GM12875 (cell line): Measurements from ENCODE around the gene KRI1.
"Not testable (repeated sequence)": the region's sequence is repeated elsewhere in the genome, so short reads cannot be mapped to it uniquely, and the experiment has no call there.

Experiments used
- H3K4me3 ChIP-seq: one replicate; pipeline ENCODE4 v1.5.1; 2011; ENCODE audit warnings: low read depth, low read length, control low read depth
- TF ChIP-seq, protein P1 (sequence below): IDR thresholded peaks from 2 replicates; pipeline ENCODE4 v1.5.1; 2011; ENCODE audit warnings: low read depth, mild to moderate bottlenecking, control low read depth, inconsistent platforms, low read length, moderate library complexity, borderline replicate concordance; ENCODE audit not compliant: insufficient read depth

The KRI1 gene

DNA sequence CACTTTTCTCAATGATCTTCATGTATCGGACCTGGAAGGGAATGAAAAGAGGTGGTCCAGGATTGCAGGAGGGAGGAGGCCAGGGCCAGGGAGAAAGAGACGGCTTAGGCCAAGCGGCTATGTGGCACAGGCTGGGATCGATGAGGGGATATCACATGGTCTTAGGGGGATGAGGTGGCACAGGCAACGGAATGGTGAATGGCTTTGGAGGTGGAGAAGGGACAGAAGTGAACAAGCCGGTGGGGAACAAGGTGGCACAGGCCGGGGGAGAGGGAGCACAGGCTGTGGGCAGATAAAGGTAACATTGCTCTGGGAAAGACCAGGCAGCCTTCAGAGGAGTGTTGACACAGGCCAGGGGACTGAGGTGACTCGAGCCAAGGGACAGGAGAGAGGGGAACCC, 8.7 kb upstream of the KRI1 start:
- TF ChIP-seq, protein P1, sequence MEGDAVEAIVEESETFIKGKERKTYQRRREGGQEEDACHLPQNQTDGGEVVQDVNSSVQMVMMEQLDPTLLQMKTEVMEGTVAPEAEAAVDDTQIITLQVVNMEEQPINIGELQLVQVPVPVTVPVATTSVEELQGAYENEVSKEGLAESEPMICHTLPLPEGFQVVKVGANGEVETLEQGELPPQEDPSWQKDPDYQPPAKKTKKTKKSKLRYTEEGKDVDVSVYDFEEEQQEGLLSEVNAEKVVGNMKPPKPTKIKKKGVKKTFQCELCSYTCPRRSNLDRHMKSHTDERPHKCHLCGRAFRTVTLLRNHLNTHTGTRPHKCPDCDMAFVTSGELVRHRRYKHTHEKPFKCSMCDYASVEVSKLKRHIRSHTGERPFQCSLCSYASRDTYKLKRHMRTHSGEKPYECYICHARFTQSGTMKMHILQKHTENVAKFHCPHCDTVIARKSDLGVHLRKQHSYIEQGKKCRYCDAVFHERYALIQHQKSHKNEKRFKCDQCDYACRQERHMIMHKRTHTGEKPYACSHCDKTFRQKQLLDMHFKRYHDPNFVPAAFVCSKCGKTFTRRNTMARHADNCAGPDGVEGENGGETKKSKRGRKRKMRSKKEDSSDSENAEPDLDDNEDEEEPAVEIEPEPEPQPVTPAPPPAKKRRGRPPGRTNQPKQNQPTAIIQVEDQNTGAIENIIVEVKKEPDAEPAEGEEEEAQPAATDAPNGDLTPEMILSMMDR, result no peak
- H3K4me3 ChIP-seq, result no peak overlapping the region

DNA sequence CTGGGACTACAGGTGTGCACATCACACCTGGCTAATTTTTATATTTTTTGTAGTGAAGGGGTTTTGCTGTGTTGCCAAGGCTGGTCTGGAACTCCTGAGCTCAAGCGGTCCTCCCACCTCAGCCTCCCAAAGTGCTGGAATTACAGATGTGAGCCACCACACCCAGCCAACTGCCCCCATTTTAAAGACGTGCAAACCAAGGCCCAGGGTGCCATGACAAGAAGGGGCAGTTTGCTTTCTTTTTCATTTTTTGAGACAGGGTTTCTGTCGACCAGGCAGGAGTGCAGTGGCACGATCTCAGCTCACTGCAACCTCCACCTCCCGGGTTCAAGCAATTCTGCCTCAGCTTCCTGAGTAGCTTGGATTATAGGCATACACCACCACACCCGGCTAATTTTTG, 8.0 kb upstream of the KRI1 start:
- not testable (repeated sequence) for H3K4me3 ChIP-seq

DNA sequence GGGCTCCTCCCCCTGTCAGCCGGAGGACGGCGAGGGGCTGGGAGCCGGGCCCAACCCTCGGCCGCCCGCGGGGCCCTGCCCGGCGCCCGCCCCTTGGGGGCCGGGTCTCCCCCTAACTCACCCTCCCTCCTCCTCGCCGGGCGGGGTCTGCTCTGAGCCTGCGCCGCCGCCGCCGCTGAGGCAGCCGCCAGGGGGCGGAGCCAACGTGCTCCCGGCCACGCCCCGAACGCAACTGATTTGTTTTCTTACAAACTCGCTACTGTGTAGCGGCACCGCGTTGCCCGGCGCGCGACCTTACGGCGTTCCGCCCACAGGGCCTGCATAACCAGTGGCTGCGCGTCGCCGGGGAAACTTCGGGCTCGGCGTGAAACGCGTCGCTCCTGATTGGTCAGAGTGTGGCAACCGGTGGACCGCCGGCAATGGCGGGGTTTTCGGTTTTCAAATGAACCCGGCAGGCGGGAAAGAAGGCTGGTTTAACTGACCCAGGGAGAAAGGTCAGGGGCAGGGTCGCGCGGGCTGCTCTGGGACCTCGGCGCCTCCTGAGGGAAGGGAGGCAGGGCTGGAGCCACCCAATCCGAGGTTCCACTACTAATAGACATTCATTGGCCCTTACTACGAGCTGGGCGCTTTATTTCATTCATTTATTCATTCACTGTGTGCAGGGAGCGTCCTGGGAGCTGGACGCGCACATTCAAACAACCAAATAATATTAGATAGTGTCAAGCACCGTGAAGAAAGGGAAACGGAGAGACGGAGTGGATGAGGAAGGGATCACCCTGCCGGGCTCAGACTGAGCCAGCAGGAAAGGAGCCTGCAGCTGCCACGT, 3.2 kb upstream of the KRI1 start, which contains the start of gene CDKN2D:
TSS of gene CDKN2D (minus strand) at position 154 of the 826 bp plus-strand sequence. CDS start 326 bp downstream, outside the sequence.
- H3K4me3 ChIP-seq, result peak within 1 kb of the TSS; percentile 71
- TF ChIP-seq, protein P1, result no peak

DNA sequence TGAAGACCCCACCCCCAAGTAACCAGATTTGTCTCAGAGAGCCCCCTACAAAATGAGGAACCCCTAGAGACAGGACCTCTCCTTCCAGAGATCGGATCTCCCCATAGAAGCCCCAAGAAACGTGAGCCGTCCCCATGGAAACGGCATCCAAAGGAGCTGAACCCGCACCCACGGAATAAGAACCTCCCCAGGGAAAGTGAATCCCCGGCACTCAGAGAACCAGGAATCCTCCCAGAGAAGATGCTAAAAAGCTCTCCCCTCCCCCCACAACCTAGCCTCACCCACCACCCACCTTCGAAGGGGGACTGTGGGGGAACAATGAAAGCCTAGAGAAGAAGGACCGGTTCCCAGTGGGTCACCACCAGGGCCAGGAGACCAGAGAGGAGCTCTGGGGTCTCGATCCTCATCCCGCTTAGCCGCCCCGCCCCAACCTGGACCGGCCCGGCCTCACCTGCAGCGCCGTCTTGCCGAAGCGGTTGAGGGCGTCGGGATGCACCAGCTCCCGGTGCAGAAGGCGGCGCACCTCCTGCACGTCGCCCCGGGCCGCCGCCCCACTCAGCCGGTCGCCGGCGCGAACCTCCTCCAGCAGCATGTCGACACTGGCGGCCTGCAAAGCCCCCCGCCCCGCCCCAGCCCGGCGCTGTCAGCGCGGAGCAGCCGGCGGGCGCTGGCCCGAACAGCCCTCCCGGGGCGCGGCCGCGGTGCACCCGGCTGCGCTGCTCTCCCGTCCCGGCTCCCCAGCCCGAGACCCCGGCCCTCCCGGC, 2.4 kb upstream of the KRI1 start:
- TF ChIP-seq, protein P1, result peak; percentile 16; the same call in 1 of the 2 replicates
- peak overlapping the region; percentile 71 for H3K4me3 ChIP-seq

DNA sequence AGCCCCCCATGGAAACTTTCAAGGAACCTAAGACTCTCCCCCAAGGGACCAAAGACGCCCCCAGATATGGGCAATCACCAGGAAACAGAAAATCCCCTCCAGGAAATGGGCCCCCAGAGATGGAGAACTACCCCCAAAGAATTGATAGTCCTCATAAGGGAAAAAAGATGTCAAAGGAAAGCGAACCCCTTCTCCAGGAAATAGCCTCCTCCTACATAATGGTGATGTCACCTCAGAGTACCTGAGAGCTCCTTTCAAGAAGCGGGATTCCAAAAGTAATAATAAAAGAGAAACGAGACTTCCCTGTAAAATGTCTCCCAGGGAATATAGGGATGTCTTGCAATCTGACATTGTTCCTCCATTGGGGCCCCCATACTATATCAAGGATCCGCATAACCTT, 1.8 kb upstream of the KRI1 start:
- peak overlapping the region; percentile 71 for H3K4me3 ChIP-seq
- TF ChIP-seq, protein P1, result no peak

DNA sequence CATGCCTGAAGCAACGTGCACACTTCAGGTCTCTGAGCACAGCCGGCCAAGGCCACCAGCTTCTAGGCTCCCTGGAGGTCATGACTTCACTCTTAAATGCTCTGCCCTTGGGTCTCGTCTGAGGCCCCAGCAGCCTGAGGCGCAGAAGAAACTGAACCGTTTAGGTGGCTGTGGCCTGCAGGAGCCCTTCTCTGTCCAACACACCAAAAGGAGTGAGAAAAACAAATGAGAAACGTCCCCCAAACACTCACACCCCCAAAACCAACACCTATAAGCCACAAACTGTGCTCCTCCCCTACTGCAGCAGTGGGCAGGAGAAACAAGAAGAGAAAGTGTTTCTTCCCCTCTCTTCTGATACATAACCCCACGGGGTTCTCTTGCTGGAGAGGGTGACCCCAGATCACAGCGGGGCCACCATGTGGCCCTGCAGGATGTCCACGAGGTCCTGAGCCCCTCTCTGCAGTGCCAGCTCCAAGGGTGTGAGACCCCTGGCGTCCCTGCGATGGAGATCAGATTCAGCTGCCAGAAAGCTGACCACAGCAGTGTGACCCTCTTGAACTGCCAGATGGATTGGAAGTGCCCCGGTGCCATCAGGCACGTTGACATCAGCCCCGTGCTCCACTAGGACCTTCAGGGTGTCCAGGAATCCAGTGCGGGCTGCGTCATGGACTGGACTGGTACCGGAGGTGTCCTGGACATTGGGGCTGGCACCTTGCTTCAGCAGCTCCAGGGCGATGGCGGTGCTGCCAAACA, 1.0 kb upstream of the KRI1 start:
- TF ChIP-seq, protein P1, result no peak
- H3K4me3 ChIP-seq, result peak overlapping the region; percentile 24

DNA sequence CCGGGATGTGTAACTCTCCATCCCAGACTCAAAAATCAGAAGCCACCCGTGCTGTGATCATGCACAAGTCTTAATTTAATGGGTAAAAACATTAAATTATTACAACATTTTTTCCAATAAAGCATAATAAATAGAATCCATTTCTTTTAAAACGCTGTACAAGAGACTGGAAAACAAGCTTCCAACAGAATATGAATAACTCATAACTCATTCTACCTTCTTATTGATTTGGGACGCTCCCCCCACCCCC, 523 bp upstream of the KRI1 start:
- H3K4me3 ChIP-seq, result peak overlapping the region; percentile 91
- TF ChIP-seq, protein P1, result no peak
